Measurements from ENCODE around the gene PIWIL4. TPM values are rescaled to one million over a fixed set of nuclear protein-coding genes. Genes with fewer than 3 reads are reported as not detected.

Gene PIWIL4
- total RNA-seq, 2 experiments from 2014 or later: 0.29 to 0.90 TPM

- intact Hi-C loops (cut with micrococcal nuclease): no loop called here
- Mint-ChIP-seq H3K27me3 (no peaks in the 10 kb centered on the region), H3K9me3 (no peaks in the 10 kb centered on the region), H3K27ac (no peak overlapping the region), H3K4me1 (ENCODE audit: low read depth) (no peaks in the 10 kb centered on the region), H3K4me3 (no peak overlapping the region), H3K36me3 (no peaks in the 10 kb centered on the region)
- CTCF ChIA-PET: no interaction called here
- DNase-seq: no peak
- POLR2A ChIA-PET: no interaction called here
Measured at GRCh38 chr11:94574193-94574961, 7.2 kb downstream of the PIWIL4 start.

- CTCF ChIA-PET: no interaction called here
- no peaks in the 10 kb centered on the region for H3K4me1 Mint-ChIP-seq (ENCODE audit: low read depth)
- DNase-seq: no peak
- peaks cover 1% of the 10 kb centered on the region for H3K36me3 Mint-ChIP-seq
- no peak overlapping the region for H3K27ac Mint-ChIP-seq
- POLR2A ChIA-PET: no interaction called here
- no peaks in the 10 kb centered on the region for H3K9me3 Mint-ChIP-seq
- intact Hi-C loops (cut with micrococcal nuclease): no loop called here
- no peaks in the 10 kb centered on the region for H3K27me3 Mint-ChIP-seq
- H3K4me3 Mint-ChIP-seq: no peak overlapping the region
Measured at GRCh38 chr11:94576306-94576705, 9.1 kb downstream of the PIWIL4 start.

DNA sequence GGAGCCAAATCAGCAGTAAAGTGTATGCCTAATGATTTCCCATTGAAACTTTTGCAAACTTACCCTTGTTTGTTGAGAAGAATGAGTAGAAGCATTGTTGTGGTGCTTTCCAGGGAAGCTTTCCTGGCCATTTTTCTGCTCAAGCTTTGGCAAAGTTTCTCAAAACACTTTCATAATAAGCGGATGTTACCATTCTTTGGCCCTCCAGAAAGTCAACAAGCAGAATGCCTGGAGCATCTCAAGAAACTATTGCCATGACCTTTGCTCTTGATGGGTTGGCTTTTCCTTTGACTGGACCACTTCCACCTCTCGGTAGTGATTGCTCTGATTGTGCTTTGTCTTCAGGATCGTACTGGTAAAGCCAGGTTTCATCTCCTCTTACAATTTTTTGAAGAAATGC is 10.7 kb downstream of the PIWIL4 start:
- Mint-ChIP-seq H3K9me3 (no peaks in the 10 kb centered on the region), H3K4me3 (no peak overlapping the region), H3K27me3 (no peaks in the 10 kb centered on the region), H3K4me1 (ENCODE audit: low read depth) (no peaks in the 10 kb centered on the region), H3K27ac (no peak overlapping the region), H3K36me3 (peaks cover 1% of the 10 kb centered on the region)
- ChIA-PET CTCF (no interaction called here), POLR2A (no interaction called here)
- intact Hi-C loops (cut with micrococcal nuclease): no loop called here
- no peak for DNase-seq

- no peak for DNase-seq
- intact Hi-C loops (cut with micrococcal nuclease): no loop called here
- Mint-ChIP-seq H3K27ac (no peak overlapping the region), H3K9me3 (no peaks in the 10 kb centered on the region), H3K4me3 (no peak overlapping the region), H3K36me3 (peaks cover 1% of the 10 kb centered on the region), H3K4me1 (ENCODE audit: low read depth) (no peaks in the 10 kb centered on the region), H3K27me3 (no peaks in the 10 kb centered on the region)
- ChIA-PET POLR2A (no interaction called here), CTCF (no interaction called here)
Measured at GRCh38 chr11:94581926-94582325, 14.8 kb downstream of the PIWIL4 start.

DNA sequence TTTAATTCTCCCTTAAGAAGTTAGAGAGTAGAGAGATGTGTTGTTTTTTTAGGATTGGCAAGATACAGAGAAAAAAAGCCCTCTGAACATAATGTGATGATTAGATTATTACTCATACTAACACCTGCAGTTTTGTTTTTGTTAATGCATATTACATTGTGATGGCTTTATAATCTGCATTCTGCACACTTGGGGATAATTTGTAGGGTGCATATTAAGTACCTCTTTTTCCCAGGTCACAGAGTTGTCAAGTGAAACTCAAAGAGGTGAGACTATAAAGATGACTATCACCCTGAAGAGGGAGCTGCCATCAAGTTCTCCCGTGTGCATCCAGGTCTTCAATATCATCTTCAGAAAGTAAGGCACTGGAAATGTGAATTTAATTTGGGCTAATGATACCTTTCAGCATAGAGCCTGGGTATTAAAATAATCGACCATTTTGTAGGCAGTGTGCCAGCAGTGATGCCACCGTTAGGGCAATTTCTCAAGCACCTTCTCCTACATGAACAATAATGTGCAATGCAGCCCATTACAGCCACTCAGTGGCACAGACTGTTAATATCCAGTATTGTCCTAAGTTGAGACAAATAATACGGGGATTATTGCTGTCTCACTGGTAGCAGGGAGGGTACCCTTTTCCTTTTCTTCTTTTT is 16.2 kb downstream of the PIWIL4 start:
- intact Hi-C loops (cut with micrococcal nuclease): no loop called here
- Mint-ChIP-seq H3K4me3 (no peak overlapping the region), H3K4me1 (ENCODE audit: low read depth) (no peaks in the 10 kb centered on the region), H3K36me3 (peaks cover 1% of the 10 kb centered on the region), H3K9me3 (no peaks in the 10 kb centered on the region), H3K27ac (no peak overlapping the region), H3K27me3 (no peaks in the 10 kb centered on the region)
- no peak for DNase-seq
- POLR2A ChIA-PET: no interaction called here
- CTCF ChIA-PET: no interaction called here

DNA sequence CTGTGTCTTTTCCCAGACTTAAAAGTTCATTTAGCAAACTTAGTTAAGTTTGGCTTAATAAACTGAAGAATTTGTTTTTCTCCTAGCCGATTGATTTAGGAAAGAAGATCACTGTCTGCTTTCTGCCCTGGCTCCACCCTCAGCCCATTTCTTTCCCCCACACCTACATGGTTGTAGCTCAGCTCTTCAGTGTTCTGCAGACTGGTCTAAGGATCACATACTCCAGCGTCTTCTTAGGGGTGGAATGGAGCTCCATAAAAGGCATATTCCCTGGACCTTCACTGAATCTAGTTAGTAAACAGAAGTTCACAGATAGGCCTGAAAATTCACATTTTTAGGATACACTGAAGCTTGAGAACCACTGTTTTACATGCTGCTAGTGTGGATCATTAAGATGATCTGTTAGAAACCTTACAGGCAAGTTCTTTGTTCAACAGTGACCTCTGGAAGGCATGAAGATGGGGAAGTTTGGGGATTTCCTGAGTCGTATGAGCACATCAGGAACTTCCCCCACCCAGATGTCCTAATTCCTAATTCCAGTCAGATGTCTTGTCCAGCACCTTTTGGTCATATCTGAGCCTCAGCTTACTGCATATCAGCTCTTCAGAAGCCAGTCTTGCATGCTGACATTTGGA is 16.8 kb downstream of the PIWIL4 start:
- no peak for DNase-seq
- H3K4me3 Mint-ChIP-seq: no peak overlapping the region
- H3K9me3 Mint-ChIP-seq: no peaks in the 10 kb centered on the region
- H3K27me3 Mint-ChIP-seq: no peaks in the 10 kb centered on the region
- intact Hi-C loops (cut with micrococcal nuclease): no loop called here
- ChIA-PET POLR2A (no interaction called here), CTCF (no interaction called here)
- no peak overlapping the region for H3K27ac Mint-ChIP-seq
- peaks cover 1% of the 10 kb centered on the region for H3K36me3 Mint-ChIP-seq
- H3K4me1 Mint-ChIP-seq (ENCODE audit: low read depth): no peaks in the 10 kb centered on the region

- peaks cover 1% of the 10 kb centered on the region for H3K36me3 Mint-ChIP-seq
- intact Hi-C loops (cut with micrococcal nuclease): no loop called here
- CTCF ChIA-PET: interaction anchor here (1.0 kb wide), 1 partner anchor 66 kb away, joined by 3 read pairs; no protein-coding TSS in a partner anchor
- POLR2A ChIA-PET: no interaction called here
- H3K27me3 Mint-ChIP-seq: no peaks in the 10 kb centered on the region
- no peak overlapping the region for H3K4me3 Mint-ChIP-seq
- H3K27ac Mint-ChIP-seq: no peak overlapping the region
- no peaks in the 10 kb centered on the region for H3K4me1 Mint-ChIP-seq (ENCODE audit: low read depth)
- no peaks in the 10 kb centered on the region for H3K9me3 Mint-ChIP-seq
- no peak for DNase-seq
Measured at GRCh38 chr11:94584978-94585377, 17.8 kb downstream of the PIWIL4 start.

DNA sequence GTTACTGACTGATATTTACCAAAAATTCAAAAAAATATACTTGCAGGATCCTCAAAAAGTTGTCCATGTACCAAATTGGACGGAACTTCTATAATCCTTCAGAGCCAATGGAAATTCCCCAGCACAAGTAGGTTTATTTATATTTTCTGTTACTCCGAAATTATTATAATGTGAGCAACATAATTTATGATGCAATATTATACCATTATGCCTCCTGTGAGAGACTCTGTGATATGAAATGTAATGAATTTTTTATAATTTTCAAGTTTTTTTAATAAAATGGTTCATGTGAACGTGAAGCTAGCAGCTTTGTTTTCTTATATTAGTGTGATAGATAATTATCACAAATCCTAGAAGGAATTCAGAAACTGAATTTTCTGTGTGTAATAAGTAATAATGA is 18.2 kb downstream of the PIWIL4 start:
- H3K36me3 Mint-ChIP-seq: peaks cover 1% of the 10 kb centered on the region
- H3K9me3 Mint-ChIP-seq: no peaks in the 10 kb centered on the region
- ChIA-PET POLR2A (no interaction called here), CTCF (interaction anchor here (1.0 kb wide), 1 partner anchor 67 kb away, joined by 3 read pairs; no protein-coding TSS in a partner anchor)
- DNase-seq: no peak
- intact Hi-C loops (cut with micrococcal nuclease): no loop called here
- H3K27me3 Mint-ChIP-seq: no peaks in the 10 kb centered on the region
- no peak overlapping the region for H3K4me3 Mint-ChIP-seq
- no peak overlapping the region for H3K27ac Mint-ChIP-seq
- H3K4me1 Mint-ChIP-seq (ENCODE audit: low read depth): no peaks in the 10 kb centered on the region

DNA sequence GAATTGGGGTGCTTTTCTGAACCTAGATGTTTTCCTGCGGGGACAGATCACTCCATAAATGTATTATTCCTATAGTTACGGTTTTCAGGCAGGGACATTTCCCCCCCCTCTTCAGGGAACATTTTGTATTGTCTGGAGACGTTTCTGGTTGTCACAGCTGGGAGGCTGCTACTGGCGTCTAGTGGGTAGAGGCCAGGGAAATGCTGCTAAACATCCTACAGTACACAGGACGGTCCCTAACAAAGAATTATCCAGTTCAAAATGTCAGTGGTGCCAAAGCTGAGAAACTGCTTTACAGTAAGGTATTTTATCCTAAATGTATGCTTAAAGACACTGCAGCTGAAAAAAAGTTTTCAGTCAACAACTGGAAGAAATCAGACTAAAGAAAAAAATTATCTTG is 19.4 kb downstream of the PIWIL4 start:
- H3K4me1 Mint-ChIP-seq (ENCODE audit: low read depth): no peaks in the 10 kb centered on the region
- H3K27me3 Mint-ChIP-seq: no peaks in the 10 kb centered on the region
- no peaks in the 10 kb centered on the region for H3K36me3 Mint-ChIP-seq
- no peak overlapping the region for H3K27ac Mint-ChIP-seq
- intact Hi-C loops (cut with micrococcal nuclease): no loop called here
- no peak overlapping the region for H3K4me3 Mint-ChIP-seq
- H3K9me3 Mint-ChIP-seq: no peaks in the 10 kb centered on the region
- POLR2A ChIA-PET: no interaction called here
- no peak for DNase-seq
- CTCF ChIA-PET: no interaction called here

DNA sequence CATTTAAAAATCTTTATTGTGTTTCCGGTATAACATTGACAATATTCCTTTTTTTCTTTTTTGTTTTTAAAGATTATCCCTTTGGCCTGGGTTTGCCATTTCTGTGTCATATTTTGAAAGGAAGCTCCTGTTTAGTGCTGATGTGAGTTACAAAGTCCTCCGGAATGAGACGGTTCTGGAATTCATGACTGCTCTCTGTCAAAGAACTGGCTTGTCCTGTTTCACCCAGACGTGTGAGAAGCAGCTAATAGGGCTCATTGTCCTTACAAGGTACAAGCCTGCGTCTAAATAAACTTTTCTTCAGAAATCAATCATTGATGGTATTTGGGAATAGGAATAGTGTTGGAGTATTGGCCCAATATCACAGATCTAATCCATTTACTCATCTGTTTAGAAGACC is 19.8 kb downstream of the PIWIL4 start:
- intact Hi-C loops (cut with micrococcal nuclease): no loop called here
- Mint-ChIP-seq H3K4me3 (no peak overlapping the region), H3K27me3 (no peaks in the 10 kb centered on the region), H3K27ac (no peak overlapping the region), H3K36me3 (no peaks in the 10 kb centered on the region), H3K4me1 (ENCODE audit: low read depth) (no peaks in the 10 kb centered on the region), H3K9me3 (no peaks in the 10 kb centered on the region)
- CTCF ChIA-PET: interaction anchor here (0.8 kb wide), 1 partner anchor 36 kb away, joined by 3 read pairs; no protein-coding TSS in a partner anchor
- DNase-seq: no peak
- POLR2A ChIA-PET: no interaction called here

DNA sequence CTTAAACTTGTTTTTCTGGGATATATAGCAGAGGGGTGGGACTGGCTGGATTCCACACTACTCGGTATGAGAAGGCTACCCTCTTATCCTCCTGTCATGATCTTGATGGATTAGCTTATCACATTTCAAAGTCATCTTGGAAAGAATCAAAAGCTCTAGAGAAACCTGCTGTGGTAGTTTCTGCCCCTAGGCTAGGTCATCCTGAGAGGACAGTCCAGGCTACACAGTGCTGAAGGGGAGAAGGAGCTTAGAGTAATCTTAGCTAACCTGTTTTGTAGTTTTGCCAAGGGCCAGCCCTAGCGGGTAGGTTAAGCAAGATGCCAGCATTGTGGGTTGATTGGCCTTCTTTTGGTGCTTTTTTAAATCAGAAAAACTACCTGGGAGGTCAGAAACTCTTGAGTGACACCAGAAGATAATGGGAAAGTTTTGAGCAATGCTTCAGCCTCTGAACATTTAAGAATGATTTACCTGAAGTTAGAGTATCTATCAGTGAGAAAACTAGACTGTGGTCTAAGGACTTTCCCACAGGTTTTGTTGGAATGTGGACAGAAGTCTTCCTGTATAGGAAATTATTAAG is 21.3 kb downstream of the PIWIL4 start:
- POLR2A ChIA-PET: no interaction called here

GRCh38 chr11:94590352-94591041 is 23.3 kb downstream of the PIWIL4 start:
- Mint-ChIP-seq H3K27me3 (no peaks in the 10 kb centered on the region), H3K27ac (no peak overlapping the region), H3K4me1 (ENCODE audit: low read depth) (no peaks in the 10 kb centered on the region), H3K36me3 (no peaks in the 10 kb centered on the region), H3K9me3 (no peaks in the 10 kb centered on the region), H3K4me3 (no peak overlapping the region)
- CTCF ChIA-PET: no interaction called here
- POLR2A ChIA-PET: no interaction called here
- DNase-seq: no peak
- intact Hi-C loops (cut with micrococcal nuclease): no loop called here

More for the DNA sequence above, 21.3 kb downstream of the PIWIL4 start:
- Mint-ChIP-seq H3K4me3 (no peak overlapping the region), H3K9me3 (no peaks in the 10 kb centered on the region), H3K27me3 (no peaks in the 10 kb centered on the region), H3K27ac (no peak overlapping the region), H3K36me3 (no peaks in the 10 kb centered on the region), H3K4me1 (ENCODE audit: low read depth) (no peaks in the 10 kb centered on the region)
- CTCF ChIA-PET: interaction anchor here (1.0 kb wide), 1 partner anchor 15 kb away, joined by 3 read pairs; no protein-coding TSS in a partner anchor
- DNase-seq: no peak
- intact Hi-C loops (cut with micrococcal nuclease): no loop called here
